NCI-H1694 treated with DMSO at 0.1 percent for 48 hours (cell line): ENCODE measurements around the gene OR5A2.
"Not testable (repeated sequence)": the region's sequence is repeated elsewhere in the genome, so short reads cannot be mapped to it uniquely, and the experiment has no call there.

ENCODE experiments used
- DNase-seq: peaks from one replicate; lab custom pipeline; 2025; lab: John Stamatoyannopoulos, UW

The OR5A2 gene

GRCh38 chr11:59426361-59427067, at the start of gene OR5A2:
Gene OR5A2 (minus strand): TSS chr11:59426413. CDS start chr11:59422953, 3,460 bp downstream.
- no peak for DNase-seq

DNA sequence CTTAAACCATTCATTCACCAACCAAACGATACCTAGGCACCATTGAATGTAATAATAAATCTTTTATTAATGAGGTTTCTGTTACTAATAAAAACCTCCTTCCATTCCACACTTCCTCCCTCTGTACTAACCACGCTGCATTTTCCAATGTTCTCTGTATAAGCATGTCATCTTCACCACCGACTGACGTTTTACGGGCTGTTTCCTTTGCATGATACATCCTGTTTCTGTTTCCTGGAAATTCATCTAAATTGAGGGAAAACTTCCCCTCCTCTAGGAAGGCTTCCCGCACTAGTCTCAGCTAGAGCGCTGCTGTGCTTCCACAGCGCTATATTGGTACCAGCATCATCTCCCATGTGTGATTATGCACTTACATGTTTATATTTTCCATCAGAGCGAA, 49.0 kb upstream of the OR5A2 start:
- DNase-seq = no peak

- DNase-seq = no peak
Measured at GRCh38 chr11:59473015-59473414, 46.8 kb upstream of the OR5A2 start, which contains the start of gene OR4D10. Gene OR4D10 (plus strand): TSS chr11:59473315. CDS start chr11:59477430, 4,115 bp downstream.

DNA sequence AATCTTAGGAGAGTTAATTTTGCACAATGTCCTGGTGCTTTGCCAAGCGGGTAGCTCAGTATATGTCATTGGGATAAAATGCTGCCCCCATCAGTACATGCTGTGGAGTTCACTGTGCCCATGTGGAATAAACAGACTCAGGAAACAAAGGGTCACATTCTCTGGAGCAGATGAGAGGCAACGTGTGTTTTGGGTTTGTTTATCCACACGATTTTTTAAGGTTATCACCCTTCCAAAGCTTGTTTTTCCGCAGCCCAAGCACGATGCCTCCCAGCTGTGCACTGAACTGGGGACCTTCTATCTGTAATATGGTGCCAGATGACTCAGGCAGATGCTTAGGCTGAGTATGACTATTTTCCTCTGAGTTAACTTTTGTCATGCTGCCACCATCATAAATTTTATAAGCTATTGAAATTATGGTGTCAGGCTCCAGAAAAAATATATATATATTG, 37.0 kb upstream of the OR5A2 start:
- DNase-seq = no peak

GRCh38 chr11:59459916-59460315, 33.7 kb upstream of the OR5A2 start:
- DNase-seq = no peak

DNA sequence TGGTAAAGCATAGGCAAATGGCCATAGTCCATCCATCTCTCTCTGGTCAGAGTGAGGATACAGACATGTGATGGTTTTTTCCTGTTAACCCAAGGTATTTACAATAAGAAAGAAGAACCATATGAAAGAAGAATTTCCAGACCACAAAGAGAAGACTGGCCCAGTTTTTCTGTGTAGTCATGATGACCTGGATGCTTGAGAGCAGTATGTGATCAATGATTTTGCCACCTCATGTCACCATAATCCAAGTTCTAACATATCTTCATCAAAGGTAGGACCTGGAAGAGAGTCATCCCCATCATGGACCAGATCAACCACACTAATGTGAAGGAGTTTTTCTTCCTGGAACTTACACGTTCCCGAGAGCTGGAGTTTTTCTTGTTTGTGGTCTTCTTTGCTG, 30.4 kb upstream of the OR5A2 start, which contains the start of gene OR4D6:
Gene OR4D6 (plus strand): TSS at position 301 of the 400 bp plus-strand sequence. CDS start 0 bp downstream, at position 301.
- DNase-seq = no peak

DNA sequence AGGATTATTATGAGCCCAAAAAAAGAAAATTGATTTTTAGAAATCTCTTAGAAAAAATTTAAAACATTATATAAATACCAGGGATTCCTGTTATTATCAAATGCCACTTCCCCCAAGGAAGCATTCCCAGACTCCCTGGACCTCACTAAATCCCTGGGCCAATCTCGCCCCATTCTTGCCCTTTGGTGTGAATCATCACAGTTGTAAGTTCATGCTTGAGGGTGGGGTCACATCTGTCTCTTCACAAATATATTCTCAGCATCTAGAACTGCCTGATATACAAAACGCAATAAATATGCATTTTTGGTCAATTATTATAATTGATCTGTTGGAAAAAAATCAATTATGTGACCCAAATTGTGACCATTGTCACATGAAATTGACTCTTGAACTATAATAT, 22.3 kb upstream of the OR5A2 start:
- no peak for DNase-seq

DNA sequence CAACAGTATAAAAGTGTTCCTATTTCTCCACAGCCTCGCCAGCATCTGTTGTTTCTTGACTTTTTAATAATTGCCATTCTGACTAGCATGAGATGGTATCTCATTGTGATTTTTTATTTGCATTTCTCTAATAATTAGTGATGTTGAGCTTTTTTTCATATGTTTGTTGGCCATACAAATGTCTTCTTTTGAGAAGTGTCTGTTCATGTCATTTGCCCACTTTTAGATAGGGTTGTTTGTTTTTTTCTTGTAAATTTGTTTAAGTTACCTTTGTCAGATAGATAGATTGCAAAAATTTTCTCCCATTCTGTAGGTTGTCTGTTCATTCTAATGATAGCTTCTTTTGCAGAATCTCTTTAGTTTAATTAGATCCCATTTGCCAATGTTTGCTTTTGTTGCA, 19.4 kb upstream of the OR5A2 start:
- not testable (repeated sequence) for DNase-seq

DNA sequence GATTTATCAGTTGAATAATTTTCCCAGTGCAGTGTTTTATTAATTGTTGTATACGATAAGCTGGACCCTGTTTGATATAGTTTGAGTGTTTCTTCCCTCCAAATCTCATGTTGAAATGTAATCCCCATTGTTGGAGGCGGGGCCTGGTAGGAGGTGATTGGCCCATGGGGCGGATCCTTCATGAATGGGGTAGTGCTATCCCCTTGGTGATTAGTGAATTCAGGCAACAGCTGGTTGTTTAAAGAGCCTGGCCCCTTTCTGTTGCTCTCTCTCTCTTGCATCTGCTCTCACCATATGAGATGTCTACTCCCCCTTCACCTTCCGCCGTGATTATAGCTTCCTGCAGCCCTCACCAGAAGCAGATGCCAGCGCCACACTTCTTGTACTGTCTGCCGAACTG, 11.6 kb upstream of the OR5A2 start:
- DNase-seq = no peak

DNA sequence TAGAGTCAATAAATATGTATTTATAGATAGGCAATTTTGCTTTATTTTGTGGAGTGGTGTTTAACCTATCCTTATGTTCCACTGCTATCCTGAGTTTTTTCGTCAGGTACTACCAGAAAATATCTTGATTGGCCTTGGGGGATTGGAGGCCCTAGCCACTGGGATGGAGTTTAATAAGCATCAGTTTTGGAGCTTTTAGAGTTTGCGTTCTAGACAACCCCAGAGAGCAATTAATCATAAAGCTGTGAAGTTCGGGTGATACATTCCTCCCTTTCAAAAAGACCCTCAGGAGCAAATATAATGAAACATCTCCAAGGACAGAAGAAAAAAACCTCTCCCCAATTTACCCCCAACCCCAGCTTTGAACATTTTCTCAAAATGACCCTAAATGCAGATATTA, 10.0 kb upstream of the OR5A2 start, which contains the start of gene OR5A1:
Gene OR5A1 (plus strand): TSS at position 301 of the 400 bp plus-strand sequence. CDS start 6,700 bp downstream, outside the sequence.
- no peak for DNase-seq

- DNase-seq = peak; percentile 37
Measured at GRCh38 chr11:59429924-59430516, 3.8 kb upstream of the OR5A2 start.

DNA sequence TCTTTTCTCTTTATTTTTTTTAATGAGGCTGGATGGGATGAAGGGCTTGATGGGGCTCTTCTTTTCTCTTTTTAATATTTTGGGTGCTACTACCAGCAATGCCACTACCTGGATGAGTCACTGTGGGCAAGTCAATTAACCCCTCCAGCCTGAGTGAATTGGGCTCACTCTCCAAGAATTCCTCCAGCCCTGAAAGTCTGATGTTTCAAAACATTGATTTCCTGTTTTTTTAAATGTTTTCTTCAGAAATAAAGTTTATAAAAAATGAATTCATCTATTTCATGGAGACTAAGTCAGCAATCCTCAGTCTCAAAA, 812 bp upstream of the OR5A2 start:
- no peak for DNase-seq

DNA sequence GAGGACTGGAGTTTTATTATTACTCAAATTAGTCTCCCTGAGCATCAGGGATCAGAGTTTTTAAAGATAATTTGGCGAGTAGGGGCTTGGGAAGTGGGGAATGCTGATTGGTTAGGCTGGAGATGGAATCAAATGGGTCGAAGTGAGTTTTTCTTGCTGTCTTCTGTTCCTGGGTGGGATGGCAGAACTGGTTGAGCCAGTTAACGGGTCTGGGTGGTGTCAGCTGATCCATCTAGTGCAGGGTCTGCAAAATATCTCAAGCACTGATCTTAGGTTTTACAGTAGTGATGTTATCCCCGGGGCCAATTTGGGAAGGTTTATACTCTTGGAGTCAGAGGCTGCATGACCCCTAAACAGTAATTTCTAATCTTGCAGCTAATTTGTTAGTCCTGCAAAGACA, 1.1 kb downstream of the OR5A2 start:
- DNase-seq = no peak

GRCh38 chr11:59423835-59424234, 2.4 kb downstream of the OR5A2 start:
- DNase-seq = no peak

GRCh38 chr11:59418156-59418555, 8.1 kb downstream of the OR5A2 start:
- peak; percentile 65 for DNase-seq

GRCh38 chr11:59417023-59417422, 9.2 kb downstream of the OR5A2 start:
- no peak for DNase-seq

GRCh38 chr11:59416613-59417012, 9.6 kb downstream of the OR5A2 start:
- no peak for DNase-seq

- DNase-seq = no peak
Measured at GRCh38 chr11:59415111-59415510, 11.1 kb downstream of the OR5A2 start.

GRCh38 chr11:59413646-59414045, 12.6 kb downstream of the OR5A2 start:
- DNase-seq = no peak

DNA sequence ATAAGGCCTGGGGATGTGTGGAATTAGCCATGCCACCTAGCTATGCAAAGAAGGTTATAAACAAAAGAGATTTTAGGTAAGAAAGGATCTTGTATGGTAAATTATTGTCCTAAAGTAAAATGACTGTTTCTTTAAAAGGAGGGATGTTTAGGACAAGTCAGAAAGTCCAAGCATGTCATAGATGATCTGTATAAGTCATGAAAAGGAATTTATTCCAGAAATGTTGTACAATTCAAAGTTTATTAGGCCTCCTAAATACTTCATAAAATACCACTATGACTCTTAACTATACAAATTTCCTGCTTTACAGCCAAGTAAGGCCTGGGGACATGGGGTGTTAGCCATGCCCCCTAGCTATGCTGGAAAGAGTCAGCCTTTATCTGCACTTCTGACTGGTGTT, 22.7 kb downstream of the OR5A2 start:
- DNase-seq = no peak

- DNase-seq = no peak
Measured at GRCh38 chr11:59401262-59401552, 25.0 kb downstream of the OR5A2 start.

DNA sequence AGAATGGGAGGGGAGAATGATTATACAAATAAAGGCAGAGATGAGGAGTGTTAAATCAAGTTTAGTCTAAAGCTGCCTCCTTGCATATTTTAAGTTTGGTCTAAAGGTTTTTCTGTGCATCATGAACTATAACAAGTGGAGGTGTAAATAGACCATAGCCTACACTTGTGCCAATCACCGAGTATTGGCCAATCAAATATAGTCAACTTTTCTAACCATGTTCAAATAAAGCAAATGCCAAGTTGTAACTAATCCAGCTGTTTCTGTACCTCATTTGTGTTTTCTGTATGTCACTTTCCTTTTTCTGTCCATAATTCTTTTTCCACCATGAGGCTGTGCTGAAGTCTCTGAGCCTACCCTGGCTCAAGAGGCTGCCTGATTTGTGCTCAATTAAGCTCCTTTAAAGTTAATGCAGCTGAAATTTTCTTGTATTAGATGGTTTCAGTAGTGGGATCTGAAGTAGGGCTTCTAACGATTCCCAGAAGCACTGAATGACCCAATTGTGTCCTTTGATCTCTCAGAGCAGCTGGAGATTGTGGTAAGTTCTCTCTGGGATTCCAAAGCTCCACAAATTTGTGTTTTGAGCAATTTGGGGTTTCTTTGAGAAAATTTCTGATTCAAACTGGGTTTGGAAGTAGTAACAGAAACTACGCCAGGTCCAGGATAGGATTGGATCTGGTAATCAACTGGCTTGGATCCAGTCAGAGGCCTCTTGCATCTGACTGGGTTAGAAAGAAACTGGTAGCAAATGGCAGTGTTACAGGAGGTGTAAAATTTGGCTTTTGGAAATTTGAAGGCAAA, 25.6 kb downstream of the OR5A2 start:
- no peak for DNase-seq

DNA sequence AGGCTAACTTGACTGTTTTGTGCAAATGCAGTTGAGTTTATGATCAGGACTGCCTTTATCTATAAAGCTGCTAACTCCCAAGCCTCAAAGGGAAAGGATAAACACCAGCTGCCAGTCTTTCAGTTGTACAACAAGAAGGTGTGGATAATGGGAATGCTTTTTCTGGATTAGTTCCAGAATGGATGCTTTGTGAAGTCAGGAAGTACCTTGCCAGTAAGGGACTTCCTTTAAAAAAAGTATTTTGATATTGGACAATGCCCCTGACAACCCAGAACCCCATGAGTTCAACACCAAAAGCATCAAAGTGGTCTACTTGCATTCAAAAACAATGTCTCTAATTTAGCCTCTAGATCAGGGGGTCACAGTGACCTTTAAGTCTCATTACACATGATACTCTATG, 32.0 kb downstream of the OR5A2 start:
- DNase-seq = no peak
